HG02623 (cell line): ENCODE data around the gene LRRC27.

ENCODE experiments used
- ATAC-seq: cut with Tn5 transposase; IDR thresholded peaks from one replicate; pipeline ENCODE4 v1.9.1; 2021; ENCODE audit warnings: moderate library complexity; ENCODE audit not compliant: unreplicated experiment

The LRRC27 gene

DNA sequence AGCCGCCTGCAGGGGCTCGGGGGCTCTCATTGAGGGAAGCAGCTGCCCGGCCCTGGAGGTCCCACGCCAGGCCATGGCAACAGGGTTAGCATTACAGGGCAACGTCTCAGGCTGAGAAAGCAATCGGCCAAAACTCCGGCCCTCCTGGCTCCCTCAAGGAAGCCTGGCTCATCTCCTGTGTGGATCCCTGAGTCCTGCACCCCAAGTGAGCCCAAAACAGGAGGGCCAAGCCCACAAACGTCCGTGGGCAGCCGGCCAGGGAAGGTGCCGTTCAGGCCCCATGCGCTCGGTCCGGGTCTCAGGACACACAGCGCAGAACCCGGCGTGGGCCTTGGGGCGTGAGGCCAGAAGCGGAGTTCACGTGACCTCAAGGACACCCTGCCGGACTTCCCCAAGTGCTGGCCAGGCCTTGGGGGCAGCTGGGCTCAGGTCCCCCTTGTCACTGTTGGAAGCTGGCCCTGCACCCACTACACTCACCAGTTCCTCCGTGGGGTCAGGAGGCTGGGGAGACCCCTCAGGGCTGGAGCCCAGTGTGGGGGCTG, 57.0 kb downstream of the LRRC27 start:
- no peak for ATAC-seq

DNA sequence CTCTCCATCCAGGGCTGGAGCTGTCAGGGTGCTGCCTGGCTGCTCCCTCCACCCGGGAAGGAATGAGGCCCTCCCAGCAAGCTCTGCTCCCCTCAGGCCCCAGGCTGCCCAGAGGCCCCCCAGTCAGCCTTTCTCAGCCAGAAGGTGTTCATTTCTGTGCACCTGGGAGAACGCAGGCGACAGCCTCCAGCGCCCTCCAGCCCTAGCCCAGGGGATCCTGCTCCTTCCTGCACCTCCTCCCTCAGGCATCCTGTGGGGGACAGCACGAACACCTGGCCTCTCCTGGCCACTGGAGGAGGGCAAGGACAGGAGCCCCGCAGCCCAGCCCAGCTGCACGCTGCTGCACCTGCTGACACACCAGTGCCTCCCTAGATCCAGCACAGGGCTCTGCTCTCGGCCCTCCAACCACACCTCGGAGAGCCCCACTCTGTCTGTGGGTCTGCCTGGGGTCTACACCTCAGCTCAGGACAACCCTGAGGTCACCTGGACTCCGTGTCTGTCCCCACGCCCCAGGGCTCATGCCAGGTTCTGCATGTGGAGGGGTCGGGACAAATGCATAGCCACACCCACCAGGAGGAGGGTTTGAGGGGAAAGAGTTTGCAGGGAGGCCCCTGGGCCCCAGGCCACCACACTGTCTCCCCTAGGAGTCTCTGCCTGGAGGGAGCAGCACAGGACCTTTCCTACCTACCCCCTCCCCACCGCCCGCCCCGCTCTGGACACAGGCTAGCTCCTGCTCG, 57.6 kb downstream of the LRRC27 start:
- ATAC-seq: no peak

DNA sequence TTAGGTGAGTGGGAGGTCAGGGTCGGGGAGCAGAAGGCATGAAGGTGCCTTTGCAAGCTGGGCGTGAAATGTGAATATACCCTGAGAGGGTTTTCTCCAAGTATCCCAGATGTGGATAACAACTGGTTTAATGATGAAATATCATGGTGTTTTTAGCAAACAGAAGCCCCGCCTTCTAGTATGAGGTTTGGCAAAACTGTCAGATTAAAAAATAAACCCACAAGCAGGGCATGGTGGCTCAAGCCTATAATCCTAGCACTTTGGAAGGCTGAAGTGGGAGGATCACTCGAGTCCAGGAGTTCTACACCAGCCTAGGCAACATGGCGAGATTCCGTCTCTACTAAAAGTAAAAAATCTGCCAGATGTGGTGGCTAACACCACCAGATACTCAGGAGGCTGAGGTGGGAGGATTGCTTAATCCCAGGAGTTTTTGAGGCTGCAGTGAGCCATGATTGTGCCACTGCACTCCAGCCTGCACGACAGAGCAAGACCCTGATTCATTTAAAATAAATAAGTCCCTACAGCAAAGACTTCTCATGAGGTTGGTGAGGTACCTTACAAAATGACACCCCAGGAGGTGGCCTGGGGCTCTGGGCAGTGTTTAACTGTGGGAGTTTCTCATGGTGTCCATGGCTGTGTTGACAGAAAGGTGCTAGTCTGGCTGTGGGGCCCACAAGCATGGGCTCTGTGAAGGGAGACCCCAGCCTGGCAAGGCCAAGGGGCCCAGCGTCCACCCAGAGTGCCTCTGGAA, 58.4 kb downstream of the LRRC27 start:
- ATAC-seq: no peak

GRCh38 chr10:132390921-132391675, 59.1 kb downstream of the LRRC27 start:
- ATAC-seq: no peak

DNA sequence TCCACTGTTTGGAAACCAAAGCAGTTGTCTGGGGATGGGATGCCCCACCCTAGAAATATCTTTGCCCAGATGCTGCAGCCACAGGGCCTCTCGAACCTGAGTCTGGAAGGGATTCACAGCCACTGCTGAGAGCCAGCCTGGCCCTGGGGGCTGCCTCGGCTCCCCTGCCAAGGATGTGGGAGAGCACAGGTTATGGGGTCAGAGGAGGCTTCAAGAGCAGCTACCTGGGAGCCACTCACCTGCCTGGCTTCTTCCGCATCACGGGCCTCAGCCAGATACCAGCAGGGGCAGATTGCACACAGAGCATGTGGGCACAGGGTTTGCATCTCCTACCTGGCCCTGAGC, 59.7 kb downstream of the LRRC27 start:
- ATAC-seq: no peak

DNA sequence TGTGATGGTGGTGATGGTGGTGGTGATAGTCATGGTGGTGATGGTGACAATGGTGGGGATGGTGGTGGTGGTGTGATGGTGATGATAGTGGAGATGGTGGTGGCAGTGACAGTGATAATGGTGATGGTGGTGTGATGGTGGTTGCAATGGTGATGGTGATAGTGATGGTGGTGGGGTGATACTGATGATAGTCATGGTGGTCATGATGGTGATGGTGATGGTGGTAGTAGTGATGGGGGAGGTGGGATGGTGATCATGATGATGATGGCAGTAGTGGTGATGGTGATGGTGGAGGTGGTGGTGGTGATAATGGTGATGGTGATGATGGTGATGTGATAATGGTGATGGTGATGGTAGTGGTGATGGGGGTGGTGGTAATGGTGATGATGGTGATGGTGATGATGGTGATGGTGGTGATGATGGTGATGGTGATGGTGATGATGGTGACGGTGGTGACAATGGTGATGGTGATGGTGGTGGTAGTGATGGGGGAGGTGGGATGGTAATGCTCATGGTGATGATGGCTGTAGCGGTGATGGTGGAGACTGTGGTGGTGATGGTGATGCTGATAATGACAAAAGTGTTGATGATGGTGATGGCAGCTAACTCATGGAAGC, 60.3 kb downstream of the LRRC27 start:
- ATAC-seq: no peak

DNA sequence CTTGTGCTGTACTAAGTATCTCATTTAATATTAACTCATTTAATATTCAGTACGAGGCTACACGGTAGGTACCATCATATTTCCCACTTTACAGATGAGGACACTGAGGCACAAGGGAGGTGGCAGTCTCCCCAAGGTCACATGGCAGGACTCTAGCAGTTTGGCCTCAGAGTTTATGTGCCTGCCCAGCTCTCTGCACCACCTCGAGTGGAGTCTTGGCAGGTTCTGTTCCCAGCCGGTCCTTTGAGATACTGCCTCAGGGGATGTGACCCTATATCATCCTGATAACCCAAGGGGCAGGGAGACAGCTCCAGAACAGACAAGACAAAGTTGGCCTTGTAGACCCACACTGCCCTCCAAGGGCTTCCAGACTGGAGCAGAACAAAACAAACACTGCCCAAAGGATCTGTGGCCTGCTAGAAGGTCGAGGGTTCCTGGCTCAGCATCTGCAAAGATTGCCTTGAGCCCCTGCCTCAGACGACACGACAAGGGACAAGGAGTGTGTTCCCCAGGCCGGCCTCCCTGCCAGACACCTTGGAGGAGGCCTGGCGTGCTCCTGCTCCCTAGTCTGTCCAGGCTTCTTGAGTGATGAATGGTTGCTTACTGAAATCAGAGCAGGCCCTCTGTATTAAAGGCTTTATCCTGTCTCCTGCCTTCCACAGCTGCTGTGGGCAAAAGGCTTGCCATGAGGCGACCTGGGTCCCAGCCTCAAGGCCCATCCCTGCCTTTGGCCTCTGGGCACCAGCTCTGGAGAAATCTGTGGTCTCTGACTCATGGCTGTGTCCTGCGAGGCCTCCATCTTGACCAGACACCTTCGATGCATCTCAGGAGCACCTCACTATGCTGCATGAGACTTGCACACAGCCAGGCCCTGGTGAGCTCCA, 61.1 kb downstream of the LRRC27 start:
- no peak for ATAC-seq

DNA sequence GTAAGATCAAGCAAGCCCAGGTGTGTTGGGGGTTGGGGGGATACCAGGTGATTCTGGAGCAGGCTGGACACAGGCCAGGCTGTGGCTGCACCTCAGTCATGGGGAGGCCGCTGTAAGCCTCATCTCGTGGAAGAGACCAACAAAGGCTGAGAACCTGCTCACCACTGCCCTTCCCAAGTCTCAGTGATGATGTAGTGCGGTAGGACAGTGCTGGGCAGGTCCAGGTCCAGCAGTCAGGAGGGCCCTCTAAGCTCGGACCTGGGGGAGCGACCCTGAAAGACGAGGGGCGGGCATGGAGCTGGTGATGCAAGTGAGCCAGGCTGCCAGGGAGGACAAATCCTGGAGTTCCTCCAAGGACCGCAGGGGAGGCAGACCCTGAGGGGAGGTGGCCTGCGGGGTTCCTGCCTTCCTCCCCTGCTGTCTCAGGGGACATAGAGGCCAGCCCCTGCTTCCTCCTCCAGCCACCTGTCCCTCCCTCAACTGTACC, 61.7 kb downstream of the LRRC27 start:
- no peak for ATAC-seq

DNA sequence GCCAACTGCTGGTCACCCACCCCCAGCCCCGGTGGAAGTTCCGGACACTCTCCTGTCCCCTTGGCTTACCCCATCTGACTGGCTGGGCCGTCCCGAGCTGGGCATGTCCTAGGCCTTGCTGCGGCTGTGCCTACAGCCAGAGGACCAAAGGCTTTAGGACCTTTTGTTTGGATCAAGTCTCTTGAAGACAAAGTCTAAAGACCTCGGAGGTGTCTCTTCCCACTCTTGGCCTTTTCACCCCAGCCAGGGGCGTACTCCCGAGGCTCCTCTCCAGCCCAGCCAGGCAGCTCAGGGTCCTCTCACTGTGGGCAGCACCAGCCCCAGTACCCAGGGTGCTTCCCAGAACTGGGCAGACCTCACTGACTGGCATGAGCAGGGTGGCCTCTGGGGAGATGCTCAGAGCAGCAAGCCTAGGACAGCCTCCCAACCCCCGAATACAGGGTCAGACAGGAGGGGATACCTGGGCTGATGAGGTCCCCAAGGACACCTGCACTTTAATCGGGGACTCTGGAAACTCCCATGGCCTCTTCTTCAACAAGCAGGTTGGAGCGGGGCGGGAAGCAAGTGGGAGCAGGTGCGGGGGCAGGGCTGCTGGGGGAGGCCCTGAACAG, 62.3 kb downstream of the LRRC27 start:
- no peak for ATAC-seq

DNA sequence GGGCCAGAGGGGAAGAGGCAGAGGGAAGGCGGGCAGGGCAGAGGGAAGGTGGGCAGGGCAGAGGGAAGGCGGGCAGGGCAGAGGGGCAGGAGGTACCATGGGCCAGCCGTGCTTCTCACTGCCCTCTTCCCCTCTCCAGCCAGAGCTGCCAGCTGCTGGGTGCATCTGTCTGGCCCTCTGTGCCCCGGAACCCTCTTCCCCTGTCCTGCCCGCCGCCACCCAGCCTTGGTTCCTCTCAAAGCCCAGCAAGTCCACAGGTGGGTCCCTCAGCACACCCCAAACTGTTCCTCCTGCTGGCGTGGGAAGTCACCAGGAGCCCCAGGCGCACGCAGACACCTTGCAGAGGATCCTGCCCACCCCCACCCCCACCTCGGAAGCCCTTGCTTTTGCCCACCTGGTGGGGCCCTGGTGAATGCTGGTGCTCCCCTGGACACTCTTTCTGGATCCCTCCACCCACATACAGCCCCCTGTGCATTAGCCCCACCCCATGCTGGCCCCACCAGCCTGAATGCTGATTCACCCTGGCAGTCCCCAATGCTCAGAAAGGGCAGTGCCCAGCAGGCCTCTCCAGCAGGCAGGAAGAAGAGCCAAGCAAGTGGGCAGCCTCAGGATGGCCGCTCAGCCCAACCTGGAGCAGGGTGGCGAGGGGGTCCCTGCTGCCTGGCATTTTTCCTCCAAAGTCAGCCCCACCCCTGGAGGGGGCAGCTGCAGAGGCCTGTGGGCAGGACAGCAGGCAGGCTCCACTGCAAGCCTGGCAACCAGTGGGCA, 63.1 kb downstream of the LRRC27 start:
- ATAC-seq: no peak

- ATAC-seq: peak; percentile 4
These were observed 63.9 kb downstream of the LRRC27 start for GRCh38 chr10:132395704-132396493.

DNA sequence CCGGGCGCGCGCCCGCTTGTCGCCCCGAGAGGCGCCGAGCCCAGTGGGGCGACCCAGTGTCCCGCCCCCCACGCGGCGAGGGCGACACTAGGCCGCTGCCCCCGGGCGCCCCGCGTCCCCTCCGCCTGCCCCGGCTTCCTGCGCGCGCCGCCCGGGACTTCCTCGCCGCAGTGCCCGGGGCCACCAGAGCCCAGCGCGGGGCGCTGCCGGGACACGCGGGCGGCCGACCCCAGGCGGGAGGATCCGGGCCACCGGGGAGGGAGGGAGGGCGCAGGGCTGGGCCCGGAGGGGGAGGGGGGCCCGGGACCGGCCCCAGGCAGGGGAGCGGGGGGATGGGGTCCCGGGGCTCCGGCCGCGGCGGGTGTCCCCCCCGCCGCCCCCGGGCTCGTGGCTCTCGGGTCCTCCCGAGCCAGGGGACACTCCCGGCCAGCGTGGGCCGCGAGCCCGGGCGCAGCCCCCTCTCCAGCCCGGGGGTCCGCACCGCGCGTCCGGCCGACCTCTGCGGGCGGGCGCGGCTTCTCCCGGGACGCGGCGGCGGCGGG, 64.6 kb downstream of the LRRC27 start:
- peak; percentile 37 for ATAC-seq

DNA sequence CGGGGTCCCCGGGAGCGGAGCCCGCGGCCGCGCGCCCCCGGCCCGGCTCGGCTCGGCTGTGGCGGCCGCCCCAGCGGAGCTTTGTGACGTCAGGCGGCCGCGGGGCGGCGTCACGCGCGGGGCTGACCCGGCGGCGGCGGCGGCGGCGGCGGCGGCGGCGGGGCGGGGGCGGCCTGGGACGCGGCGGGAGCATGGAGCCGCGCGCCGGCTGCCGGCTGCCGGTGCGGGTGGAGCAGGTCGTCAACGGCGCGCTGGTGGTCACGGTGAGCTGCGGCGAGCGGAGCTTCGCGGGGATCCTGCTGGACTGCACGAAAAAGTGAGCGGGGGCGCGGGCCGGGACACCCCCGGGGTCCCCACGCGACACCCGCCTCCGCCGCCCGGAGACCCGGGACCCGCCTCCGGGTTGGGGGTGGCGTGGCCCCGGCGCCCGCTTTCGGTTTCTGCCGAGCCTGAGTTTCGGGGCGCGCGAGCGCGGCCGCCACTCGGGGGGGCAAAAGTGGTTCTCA, 65.1 kb downstream of the LRRC27 start, which contains the start of gene PWWP2B:
Gene PWWP2B (plus strand): TSS at position 165 of the 506 bp plus-strand sequence. CDS start 27 bp downstream, at position 192.
- ATAC-seq: peak; percentile 39

GRCh38 chr10:132397671-132398565, 65.9 kb downstream of the LRRC27 start:
- ATAC-seq: peak; percentile 25

GRCh38 chr10:132398566-132398991, 66.6 kb downstream of the LRRC27 start:
- no peak for ATAC-seq
